Tibial artery (tissue), 4 donors: ENCODE measurements around the gene LYZL6.
"Not testable (repeated sequence)": the region's sequence is repeated elsewhere in the genome, so short reads cannot be mapped to it uniquely, and the experiment has no call there.

Experiments
- DNase-seq, 2 donors: peaks; one replicate each; pipeline ENCODE4 v3.0.0-alpha.2; 2019
- H3K27ac ChIP-seq, 2 donors: fragments of 200-600 bp; sonication (generic) in 1 of 2; 1 replicate in 1 of 2; 2 replicates in 1 of 2; pipeline ENCODE4 v1.5.1; 2018 to 2019; ENCODE audit warnings: mild to moderate bottlenecking in 1 of 2
- H3K27me3 ChIP-seq, 2 donors: fragments of 200-600 bp; sonication (generic) in 1 of 2; one replicate each; pipeline versions ENCODE4 v1.5.1 to v1.6.0; 2016 to 2019
- H3K36me3 ChIP-seq, 3 donors: fragments of 200-600 bp; sonication (generic) in 2 of 3; one replicate each; pipeline ENCODE4 v1.5.1; 2016 to 2019; ENCODE audit warnings: mild to moderate bottlenecking in 2 of 3
- H3K4me1 ChIP-seq, 4 donors: fragments of 200-600 bp; sonication (generic) in 2 of 4; 1 replicate in 3 of 4; 2 replicates in 1 of 4; pipeline ENCODE4 v1.5.1; 2016 to 2019
- H3K4me3 ChIP-seq, 2 donors: fragments of 200-600 bp; sonication (generic) in 1 of 2; 1 replicate in 1 of 2; 2 replicates in 1 of 2; pipeline ENCODE4 v1.5.1; 2018 to 2019; ENCODE audit warnings: mild to moderate bottlenecking in 2 of 2
- H3K9me3 ChIP-seq, 3 donors: fragments of 200-600 bp; sonication (generic) in 1 of 3; one replicate each; pipeline ENCODE4 v1.5.1; 2016 to 2019
- CTCF ChIP-seq, 2 experiments: fragments of 200-600 bp in 1 of 2; fragments of 450-650 bp in 1 of 2; IDR thresholded peaks; one replicate each; pipeline ENCODE4 v1.5.1; 2017 to 2019; ENCODE audit warnings: antibody characterized with exemption in 2 of 2, mild to moderate bottlenecking in 1 of 2, moderate library complexity in 1 of 2
- intact Hi-C: fragments of 100-400 bp; cut with DNase I; formaldehyde crosslinking; loops from one replicate; pipeline ENCODE4 v1.15.0; 2023; ENCODE audit warnings: low total_unique reads

Gene LYZL6

GRCh38 chr17:35900280-35900679 lies 43.2 kb downstream of the LYZL6 start:
- TF ChIP-seq CTCF (IDR thresholded peaks at IDR 0.05), result no peak
- no peaks in the 10 kb centered on the region for H3K27me3 ChIP-seq
- peaks cover 0 to 9% (median 0%) of the 10 kb centered on the region in 4 donors for H3K4me1 ChIP-seq
- no peaks in the 10 kb centered on the region for H3K36me3 ChIP-seq
- DNase-seq, result peak in 1 of 2 donors; percentile 21
- H3K4me3 ChIP-seq, result no peak overlapping the region
- no peaks in the 10 kb centered on the region for H3K9me3 ChIP-seq
- intact Hi-C loops, result no loop called here
- no peak overlapping the region for H3K27ac ChIP-seq

GRCh38 chr17:35898283-35899070 lies 45.0 kb downstream of the LYZL6 start:
- H3K4me1 ChIP-seq, result peaks cover 0 to 9% (median 0%) of the 10 kb centered on the region in 4 donors
- no peaks in the 10 kb centered on the region for H3K9me3 ChIP-seq
- no peak overlapping the region for H3K27ac ChIP-seq
- DNase-seq, result peak in 1 of 2 donors; percentile 56
- no peaks in the 10 kb centered on the region for H3K27me3 ChIP-seq
- H3K36me3 ChIP-seq, result no peaks in the 10 kb centered on the region
- intact Hi-C loops, result no loop called here
- no peak for TF ChIP-seq CTCF (IDR thresholded peaks at IDR 0.05)
- H3K4me3 ChIP-seq, result no peak overlapping the region

- H3K9me3 ChIP-seq, H3K4me3 ChIP-seq, H3K36me3 ChIP-seq, H3K4me1 ChIP-seq, DNase-seq, H3K27ac ChIP-seq, intact Hi-C loops, H3K27me3 ChIP-seq: not testable (repeated sequence)
Measured at GRCh38 chr17:35897772-35898171, 45.7 kb downstream of the LYZL6 start.

GRCh38 chr17:35895636-35896587 lies 47.6 kb downstream of the LYZL6 start:
- no peaks in the 10 kb centered on the region for H3K36me3 ChIP-seq
- intact Hi-C loops, result no loop called here
- H3K9me3 ChIP-seq, result no peaks in the 10 kb centered on the region
- TF ChIP-seq CTCF (IDR thresholded peaks at IDR 0.05), result no peak
- H3K27ac ChIP-seq, result no peak overlapping the region
- no peaks in the 10 kb centered on the region for H3K27me3 ChIP-seq
- DNase-seq, result peak in 1 of 2 donors; percentile 39
- H3K4me3 ChIP-seq, result no peak overlapping the region
- peaks cover 0 to 8% (median 0%) of the 10 kb centered on the region in 4 donors for H3K4me1 ChIP-seq

GRCh38 chr17:35894206-35894605 lies 49.3 kb downstream of the LYZL6 start:
- intact Hi-C loops, result no loop called here
- H3K4me1 ChIP-seq, result peaks cover 0 to 7% (median 3%) of the 10 kb centered on the region in 4 donors
- H3K4me3 ChIP-seq, result no peak overlapping the region
- H3K27ac ChIP-seq, result no peak overlapping the region
- H3K27me3 ChIP-seq, result no peaks in the 10 kb centered on the region
- no peak for TF ChIP-seq CTCF (IDR thresholded peaks at IDR 0.05)
- no peaks in the 10 kb centered on the region for H3K36me3 ChIP-seq
- DNase-seq, result no peak
- no peaks in the 10 kb centered on the region for H3K9me3 ChIP-seq

- Histone ChIP-seq H3K4me3 (no peak overlapping the region), H3K27me3 (no peaks in the 10 kb centered on the region), H3K27ac (no peak overlapping the region), H3K9me3 (no peaks in the 10 kb centered on the region), H3K4me1 (peaks cover 0 to 7% (median 3%) of the 10 kb centered on the region in 4 donors), H3K36me3 (no peaks in the 10 kb centered on the region)
- DNase-seq, result no peak
- intact Hi-C loops, result no loop called here
- no peak for TF ChIP-seq CTCF (IDR thresholded peaks at IDR 0.05)
Measured at GRCh38 chr17:35893751-35894150, 49.8 kb downstream of the LYZL6 start.
